Spleen (tissue), 11 donors: Measurements from ENCODE around the gene ERMN. TPM values are rescaled to one million over a fixed set of nuclear protein-coding genes. Genes with fewer than 3 reads are reported as not detected.

Experiments used
- DNase-seq: peaks from one replicate; pipeline ENCODE4 v3.0.0-alpha.2; 2020
- H3K27ac ChIP-seq, 8 donors: fragments of 200-600 bp; sonication (generic) in 7 of 8; 1 replicate in 4 of 8; 2 replicates in 4 of 8; pipeline versions ENCODE4 v1.5.0 to v1.8.0; 2016 to 2021; ENCODE audit warnings: inconsistent platforms in 4 of 8, mild to moderate bottlenecking in 4 of 8, moderate library complexity in 1 of 8
- H3K27me3 ChIP-seq, 7 donors: fragments of 200-600 bp; sonication (generic) in 6 of 7; replicated peaks in 1 of 7; 1 replicate in 4 of 7; 2 replicates in 3 of 7; pipeline versions ENCODE4 v1.5.0 to v1.8.0; 2016 to 2021; ENCODE audit warnings: inconsistent platforms in 3 of 7, mild to moderate bottlenecking in 1 of 7
- H3K36me3 ChIP-seq, 6 donors: fragments of 200-600 bp; sonication (generic) in 5 of 6; 1 replicate in 4 of 6; 2 replicates in 2 of 6; pipeline versions ENCODE4 v1.5.0 to v1.8.0; 2016 to 2021; ENCODE audit warnings: inconsistent platforms in 2 of 6
- H3K4me1 ChIP-seq, 6 donors: fragments of 200-600 bp; sonication (generic) in 5 of 6; 1 replicate in 3 of 6; 2 replicates in 3 of 6; pipeline versions ENCODE4 v1.5.0 to v1.8.0; 2016 to 2021; ENCODE audit warnings: inconsistent platforms in 3 of 6
- H3K4me3 ChIP-seq, 8 donors: fragments of 200-600 bp; sonication (generic) in 7 of 8; 1 replicate in 4 of 8; 2 replicates in 4 of 8; pipeline versions ENCODE4 v1.5.0 to v1.8.0; 2016 to 2021; ENCODE audit warnings: inconsistent platforms in 4 of 8, mild to moderate bottlenecking in 4 of 8, moderate library complexity in 2 of 8
- H3K9me3 ChIP-seq, 8 donors: fragments of 200-600 bp; sonication (generic) in 7 of 8; 1 replicate in 4 of 8; 2 replicates in 4 of 8; pipeline versions ENCODE4 v1.5.0 to v1.8.0; 2016 to 2021; ENCODE audit warnings: inconsistent platforms in 4 of 8
- POLR2A ChIP-seq, 3 donors: fragments of 450-650 bp; IDR thresholded peaks; one replicate each; pipeline ENCODE4 v1.5.1; 2017; ENCODE audit warnings: antibody characterized with exemption in 3 of 3, mild to moderate bottlenecking in 1 of 3
- POLR2AphosphoS5 ChIP-seq, 3 donors: sonication (generic); formaldehyde crosslinking; IDR thresholded peaks; one replicate each; pipeline ENCODE4 v1.5.1; 2017; ENCODE audit warnings: antibody characterized with exemption in 3 of 3
- WGBS, 5 donors: extraction: QIAGEN DNeasy Blood & Tissue Kit in 3 of 5; methylation state at CpG; one replicate each; pipeline versions ENCODE4 v1.1.5 to v1.1.7; 2013 to 2018; 5-methylcytosine and 5-hydroxymethylcytosine counted together
- intact Hi-C: fragments of 100-400 bp; cut with DNase I; formaldehyde crosslinking; loops from one replicate; pipeline ENCODE4 v1.15.0; 2023; ENCODE audit warnings: low total_unique reads
- polyA plus RNA-seq, 3 donors: library from polyadenylated mRNA; stranded (reverse); fragments of 200-250 nt; gene quantifications; one replicate each; pipeline ENCODE4 v1.2.1, GENCODE V29; 2013
- total RNA-seq, 7 donors: library from RNA; depleted of rRNA in 3 of 7; stranded (reverse); fragments of >200 nt in 3 of 7; fragmentation: NEBNext Ultra II Directional in 4 of 7; extraction: Animal tissue kit (Norgen Biotek cat#: 25700) in 4 of 7; gene quantifications; one replicate each; pipeline versions ENCODE4 v1.1.0 to v1.2.1, GENCODE V29; 2016 to 2021
- TF ChIP-seq, protein P1 (sequence below), 11 experiments: fragments of 200-600 bp in 7 of 11; fragments of 450-650 bp in 4 of 11; sonication (generic) in 4 of 11; IDR thresholded peaks in 8 of 11; conservative IDR thresholded peaks in 3 of 11; 1 replicate in 7 of 11; 2 replicates in 4 of 11; pipeline versions ENCODE4 v1.4.0 to v1.8.0; 2016 to 2021; ENCODE audit warnings: antibody characterized with exemption in 11 of 11, inconsistent platforms in 4 of 11, mild to moderate bottlenecking in 1 of 11
- donor health status: healthy with polysubstance abuse.
- donor health status: DM: no; HTN: no; CAD: no; lungs with moderate emphysema.
- donor health status: DM: no; HTN: no; CAD: no.
- donor health status: Bipolar disorder and iron deficiency.
- donor health status: healthy.
- donor health status: DM: no; HTN: no; CAD: no.
- donor health status: DM: yes; HTN: yes; CAD: no.

ERMN gene
- total and polyA plus RNA-seq, 10 donors, result 1.1 to 10.0 (median 3.2) TPM

GRCh38 chr2:157309878-157310277 lies 15.7 kb downstream of the ERMN start:
- H3K27ac ChIP-seq, result no peak overlapping the region
- intact Hi-C loops, result loop anchor here (10.0 kb wide), 1 partner anchor 285 kb away; no protein-coding TSS in a partner anchor
- no peaks in the 10 kb centered on the region for H3K27me3 ChIP-seq
- WGBS, 5 donors, result 76 to 86% (median 78%) methylated on average over 2 of the region's 2 CpGs
- H3K9me3 ChIP-seq, result no peaks in the 10 kb centered on the region
- no peak for DNase-seq
- no peak for TF ChIP-seq POLR2A (IDR thresholded peaks at IDR 0.05)
- TF ChIP-seq POLR2AphosphoS5 (IDR thresholded peaks at IDR 0.05), result no peak
- peaks cover 0 to 6% (median 0%) of the 10 kb centered on the region in 6 donors for H3K4me1 ChIP-seq
- no peak overlapping the region for H3K4me3 ChIP-seq
- no peaks in the 10 kb centered on the region for H3K36me3 ChIP-seq

DNA sequence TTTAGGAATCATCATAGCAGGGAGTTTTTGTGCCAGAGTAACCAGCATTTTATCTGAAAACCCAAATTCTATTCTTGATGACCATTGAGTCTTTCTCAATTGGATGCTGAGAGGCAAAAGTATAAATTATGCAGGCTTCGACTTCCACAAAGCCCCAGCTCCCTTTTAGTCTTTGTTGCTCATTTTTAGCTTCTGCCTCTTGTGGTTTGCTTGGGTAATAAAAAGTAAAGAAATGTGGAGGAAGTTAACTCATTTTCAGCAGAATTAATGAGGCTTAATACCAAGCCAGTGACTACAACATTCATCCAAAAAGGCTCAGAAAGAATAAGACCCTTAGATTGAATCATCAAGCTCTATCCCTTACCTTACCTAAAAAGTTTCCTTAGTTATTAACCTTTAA lies 18.6 kb downstream of the ERMN start:
- H3K4me1 ChIP-seq, result peaks cover 0 to 11% (median 0%) of the 10 kb centered on the region in 6 donors
- WGBS, 5 donors, result 21 to 32% (median 26%) methylated on average over 1 of the region's 1 CpG
- peaks cover 0 to 7% (median 0%) of the 10 kb centered on the region in 7 donors for H3K27me3 ChIP-seq
- intact Hi-C loops, result loop anchor here (10.0 kb wide), 1 partner anchor 288 kb away; no protein-coding TSS in a partner anchor
- H3K27ac ChIP-seq, result no peak overlapping the region
- H3K36me3 ChIP-seq, result no peaks in the 10 kb centered on the region
- TF ChIP-seq POLR2A (IDR thresholded peaks at IDR 0.05) (no peak), POLR2AphosphoS5 (IDR thresholded peaks at IDR 0.05) (no peak)
- TF ChIP-seq, protein P1, sequence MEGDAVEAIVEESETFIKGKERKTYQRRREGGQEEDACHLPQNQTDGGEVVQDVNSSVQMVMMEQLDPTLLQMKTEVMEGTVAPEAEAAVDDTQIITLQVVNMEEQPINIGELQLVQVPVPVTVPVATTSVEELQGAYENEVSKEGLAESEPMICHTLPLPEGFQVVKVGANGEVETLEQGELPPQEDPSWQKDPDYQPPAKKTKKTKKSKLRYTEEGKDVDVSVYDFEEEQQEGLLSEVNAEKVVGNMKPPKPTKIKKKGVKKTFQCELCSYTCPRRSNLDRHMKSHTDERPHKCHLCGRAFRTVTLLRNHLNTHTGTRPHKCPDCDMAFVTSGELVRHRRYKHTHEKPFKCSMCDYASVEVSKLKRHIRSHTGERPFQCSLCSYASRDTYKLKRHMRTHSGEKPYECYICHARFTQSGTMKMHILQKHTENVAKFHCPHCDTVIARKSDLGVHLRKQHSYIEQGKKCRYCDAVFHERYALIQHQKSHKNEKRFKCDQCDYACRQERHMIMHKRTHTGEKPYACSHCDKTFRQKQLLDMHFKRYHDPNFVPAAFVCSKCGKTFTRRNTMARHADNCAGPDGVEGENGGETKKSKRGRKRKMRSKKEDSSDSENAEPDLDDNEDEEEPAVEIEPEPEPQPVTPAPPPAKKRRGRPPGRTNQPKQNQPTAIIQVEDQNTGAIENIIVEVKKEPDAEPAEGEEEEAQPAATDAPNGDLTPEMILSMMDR (IDR thresholded peaks at IDR 0.05 in 8 of 11, conservative IDR thresholded peaks at IDR 0.05 in 3 of 11), result peak in 1 of 11 experiments; percentile 10
- no peak overlapping the region for H3K4me3 ChIP-seq
- H3K9me3 ChIP-seq, result no peaks in the 10 kb centered on the region
- DNase-seq, result no peak

DNA sequence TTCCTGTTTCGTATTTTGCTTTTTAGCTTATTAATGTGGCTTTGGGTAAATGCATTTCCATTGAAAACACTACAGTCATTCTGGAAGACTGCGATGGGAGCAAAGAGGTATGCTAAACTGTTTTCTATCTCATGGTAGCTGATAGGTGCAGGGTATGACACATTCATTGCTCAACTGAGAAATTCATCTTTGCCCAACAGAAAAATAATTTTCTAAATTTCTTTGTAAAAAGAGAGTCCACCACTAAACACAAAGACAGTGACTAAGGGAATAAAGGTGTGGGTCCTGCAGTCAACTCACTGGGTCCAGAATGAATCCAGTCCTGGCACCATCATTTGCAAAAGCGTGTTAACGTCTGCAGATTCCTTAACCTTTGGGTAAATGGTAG lies 19.9 kb downstream of the ERMN start:
- Histone ChIP-seq H3K27me3 (peaks cover 0 to 7% (median 0%) of the 10 kb centered on the region in 7 donors), H3K27ac (no peak overlapping the region), H3K4me3 (no peak overlapping the region), H3K4me1 (peaks cover 0 to 11% (median 0%) of the 10 kb centered on the region in 6 donors), H3K36me3 (no peaks in the 10 kb centered on the region), H3K9me3 (no peaks in the 10 kb centered on the region)
- no peak for TF ChIP-seq POLR2A (IDR thresholded peaks at IDR 0.05)
- TF ChIP-seq, protein P1 (IDR thresholded peaks at IDR 0.05 in 8 of 11, conservative IDR thresholded peaks at IDR 0.05 in 3 of 11), result no peak
- no peak for TF ChIP-seq POLR2AphosphoS5 (IDR thresholded peaks at IDR 0.05)
- 87 to 94% (median 89%) methylated on average over 4 of the region's 4 CpGs for WGBS, 5 donors
- intact Hi-C loops, result loop anchor here (10.0 kb wide), 1 partner anchor 289 kb away; no protein-coding TSS in a partner anchor
- no peak for DNase-seq

- intact Hi-C loops, result loop anchor here (5.0 to 10.0 kb wide), 2 partner anchors 290 to 707 kb away; no protein-coding TSS in a partner anchor
- TF ChIP-seq POLR2AphosphoS5 (IDR thresholded peaks at IDR 0.05) (no peak), POLR2A (IDR thresholded peaks at IDR 0.05) (no peak)
- TF ChIP-seq, protein P1 (IDR thresholded peaks at IDR 0.05 in 8 of 11, conservative IDR thresholded peaks at IDR 0.05 in 3 of 11), result no peak
- WGBS, 5 donors, result 41 to 56% (median 46%) methylated on average over 3 of the region's 3 CpGs
- no peak for DNase-seq
- no peak overlapping the region for H3K4me3 ChIP-seq
- H3K27ac ChIP-seq, result no peak overlapping the region
- H3K27me3 ChIP-seq, result peaks cover 0 to 7% (median 0%) of the 10 kb centered on the region in 7 donors
- H3K4me1 ChIP-seq, result peaks cover 0 to 11% (median 0%) of the 10 kb centered on the region in 6 donors
- H3K9me3 ChIP-seq, result no peaks in the 10 kb centered on the region
- no peaks in the 10 kb centered on the region for H3K36me3 ChIP-seq
These were observed 20.6 kb downstream of the ERMN start for GRCh38 chr2:157304811-157305722.
